ENCODE measurements around the gene NFIB. TPM values are rescaled to one million over a fixed set of nuclear protein-coding genes. Genes with fewer than 3 reads are reported as not detected.

NFIB gene
- total RNA-seq, 1 donor from 2014 or later, result 124 TPM

DNA sequence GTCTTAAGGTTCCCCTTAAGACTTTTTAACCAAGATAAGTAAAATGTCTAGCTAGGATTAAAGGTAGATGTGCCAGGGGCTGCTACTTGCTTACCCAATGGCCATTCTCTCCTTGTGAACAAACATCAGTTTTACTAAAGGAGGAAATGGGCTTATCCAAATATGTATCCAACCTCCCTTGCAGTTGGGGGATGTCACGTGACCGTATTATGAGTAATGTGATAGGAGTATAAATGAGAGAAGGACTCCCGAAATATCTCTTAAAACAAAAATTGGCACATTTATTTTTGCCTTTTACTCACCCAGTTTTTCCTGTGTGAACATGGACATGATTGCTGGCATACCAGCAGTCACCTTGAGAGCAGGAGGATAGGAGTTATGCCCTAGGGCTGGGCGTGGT lies 247.9 kb downstream of the NFIB start:
- no peak for DNase-seq

DNA sequence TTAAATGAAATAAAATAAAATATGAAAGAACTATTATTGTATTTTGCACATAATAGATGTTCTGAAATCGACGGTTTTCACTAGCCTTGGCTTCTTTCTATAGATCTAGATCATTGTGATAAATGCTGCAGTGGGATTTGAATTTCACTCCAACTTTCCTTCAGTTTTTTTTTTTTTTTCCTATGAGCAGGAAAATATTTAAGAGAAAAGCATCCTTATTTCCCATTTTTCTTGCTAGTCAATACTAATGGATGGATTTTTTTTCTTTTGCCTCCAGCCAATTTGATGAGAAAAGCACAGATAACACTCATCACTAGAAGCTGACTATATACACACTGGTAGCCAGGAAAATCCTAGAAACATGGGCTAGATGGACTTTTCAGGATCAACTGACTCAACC lies 249.0 kb downstream of the NFIB start:
- no peak for DNase-seq

DNA sequence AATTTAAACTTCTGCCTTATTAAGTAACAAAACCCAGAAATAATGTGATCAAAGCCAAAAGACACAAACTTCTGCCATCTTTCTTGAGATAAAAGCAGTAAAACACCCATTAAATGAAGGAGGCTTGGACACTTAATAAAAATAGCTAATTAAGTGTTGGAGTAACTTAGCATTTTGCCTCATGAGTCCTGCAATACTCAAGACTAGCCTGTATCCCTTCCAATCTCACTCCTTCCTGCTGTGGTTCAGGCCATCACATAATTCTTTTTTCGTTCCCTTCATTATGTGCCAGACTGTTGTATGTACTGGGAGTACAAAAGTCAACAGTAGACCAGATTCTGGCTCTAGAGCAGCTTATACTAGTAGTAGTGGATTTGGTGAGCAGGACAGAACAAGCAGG lies 250.2 kb downstream of the NFIB start:
- no peak for DNase-seq

DNA sequence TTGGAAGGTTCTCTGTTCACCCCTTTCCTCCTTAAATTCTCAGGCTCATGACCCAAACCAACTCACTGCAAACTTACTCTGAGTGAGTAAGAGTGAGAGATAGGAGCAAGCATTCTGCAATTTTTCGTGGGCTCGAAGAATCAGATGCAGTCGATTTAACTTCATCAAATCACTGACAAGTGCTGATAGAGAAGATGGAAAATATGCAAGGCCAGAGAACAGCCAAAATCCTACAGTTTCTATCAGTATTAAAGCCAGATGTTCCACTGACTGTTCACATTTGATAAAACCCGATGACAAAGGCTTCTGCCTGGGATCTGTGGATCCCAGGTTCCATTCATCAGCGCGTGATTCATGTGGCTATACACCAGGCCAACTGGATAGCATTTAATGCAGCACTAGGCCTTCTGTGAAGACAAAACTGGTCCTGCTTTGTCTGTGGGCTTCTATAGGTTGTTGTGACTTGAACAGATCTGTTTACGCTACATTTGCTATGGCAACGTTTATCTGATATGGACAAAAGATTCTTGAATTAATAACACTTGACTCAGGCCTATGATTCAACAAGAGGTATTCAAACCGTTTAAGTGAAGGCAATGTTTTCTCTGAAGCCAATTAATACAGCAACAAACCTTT lies 251.2 kb downstream of the NFIB start:
- peak; percentile 97 for DNase-seq

DNA sequence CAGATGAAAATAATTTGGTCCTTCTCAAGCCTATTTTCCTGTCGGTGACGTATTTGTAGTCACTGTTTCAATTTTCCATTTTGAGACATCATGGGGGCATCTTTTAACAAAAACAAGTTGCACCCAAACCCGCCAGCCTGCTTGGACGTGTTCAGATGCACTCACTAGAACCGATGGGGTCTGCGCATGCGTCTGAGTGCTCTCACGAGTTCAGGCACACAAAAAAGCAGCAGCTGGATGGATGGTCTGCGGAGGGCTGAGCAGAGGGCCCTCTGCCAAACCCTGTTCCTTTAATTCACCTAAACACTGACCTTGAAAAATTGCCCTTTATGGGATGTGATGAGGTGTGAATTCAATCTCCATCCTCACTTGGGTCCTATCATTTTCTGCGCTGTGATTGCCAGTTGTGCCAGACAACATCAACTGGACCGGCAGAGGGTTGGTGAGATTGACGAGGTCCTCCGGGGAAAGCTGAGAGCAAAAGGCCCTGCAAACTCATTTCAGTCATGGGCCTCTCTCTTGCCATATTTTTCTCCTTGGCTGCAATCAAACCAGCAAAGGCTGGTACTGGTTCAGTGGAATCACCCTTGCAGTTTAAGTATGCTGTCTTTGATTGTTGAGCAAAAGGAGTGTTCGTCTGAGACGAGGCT lies 251.9 kb downstream of the NFIB start:
- DNase-seq, result no peak

DNA sequence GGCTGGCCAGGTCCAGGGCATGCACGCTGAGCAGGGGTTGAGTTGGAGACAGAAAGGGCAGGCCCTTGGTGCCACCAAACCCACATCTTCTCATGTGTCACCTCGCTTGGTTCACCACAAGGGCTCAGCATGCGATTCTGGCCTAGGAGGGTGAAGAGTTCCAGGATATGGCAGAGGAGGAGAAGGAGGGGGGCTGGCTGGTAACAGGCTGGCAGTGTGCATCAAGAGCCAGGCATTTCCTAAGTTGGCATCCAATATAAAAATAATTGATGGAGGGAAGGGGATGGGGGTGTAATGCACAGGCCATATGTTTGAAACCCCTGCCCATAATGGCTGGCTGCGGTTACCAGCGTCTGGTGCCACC lies 255.6 kb downstream of the NFIB start:
- DNase-seq, result no peak

DNA sequence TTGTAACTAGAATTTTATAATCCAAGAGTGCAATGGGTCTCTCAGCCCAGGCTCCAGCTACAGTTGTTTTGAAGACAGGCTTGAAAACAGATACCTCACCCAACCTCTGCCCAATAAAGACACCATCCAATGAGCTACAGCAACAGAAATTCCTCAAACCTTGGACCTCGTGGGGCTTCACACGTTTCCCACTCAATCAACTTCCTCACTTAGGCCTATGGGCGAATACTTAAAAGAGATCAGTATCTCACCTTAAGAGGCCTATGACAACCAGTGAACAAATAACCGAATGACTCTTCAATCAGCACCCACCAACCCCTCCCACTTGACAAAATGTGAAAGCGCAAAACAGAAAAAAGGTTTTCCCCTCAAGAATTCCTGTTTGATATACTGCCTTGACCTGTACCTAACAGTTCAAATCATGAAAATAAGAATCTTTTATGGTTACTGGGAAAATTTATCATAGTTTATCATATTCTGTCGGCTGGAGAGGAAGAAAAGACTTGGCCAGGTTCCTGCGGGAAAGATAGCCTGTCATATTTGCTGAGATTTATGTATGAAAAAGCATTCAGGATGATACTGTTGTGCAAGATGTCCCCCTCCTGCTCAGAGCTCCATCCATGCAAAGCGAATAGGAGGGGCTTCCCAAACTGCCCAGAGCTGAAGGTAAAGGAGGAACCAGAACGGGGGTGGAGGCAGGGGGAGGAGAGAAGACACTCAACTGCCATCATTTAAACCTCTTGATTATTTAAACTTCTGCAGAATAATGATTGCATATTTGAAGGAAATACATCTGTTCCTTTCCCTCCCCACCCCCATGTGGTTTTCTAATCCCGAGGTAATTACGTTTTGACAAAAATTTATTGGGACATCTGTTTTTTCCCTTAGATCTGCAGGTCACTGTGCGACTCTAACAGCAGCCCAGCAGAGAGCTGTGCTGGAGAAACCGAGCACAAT lies 256.3 kb downstream of the NFIB start:
- DNase-seq, result peak; percentile 45

DNA sequence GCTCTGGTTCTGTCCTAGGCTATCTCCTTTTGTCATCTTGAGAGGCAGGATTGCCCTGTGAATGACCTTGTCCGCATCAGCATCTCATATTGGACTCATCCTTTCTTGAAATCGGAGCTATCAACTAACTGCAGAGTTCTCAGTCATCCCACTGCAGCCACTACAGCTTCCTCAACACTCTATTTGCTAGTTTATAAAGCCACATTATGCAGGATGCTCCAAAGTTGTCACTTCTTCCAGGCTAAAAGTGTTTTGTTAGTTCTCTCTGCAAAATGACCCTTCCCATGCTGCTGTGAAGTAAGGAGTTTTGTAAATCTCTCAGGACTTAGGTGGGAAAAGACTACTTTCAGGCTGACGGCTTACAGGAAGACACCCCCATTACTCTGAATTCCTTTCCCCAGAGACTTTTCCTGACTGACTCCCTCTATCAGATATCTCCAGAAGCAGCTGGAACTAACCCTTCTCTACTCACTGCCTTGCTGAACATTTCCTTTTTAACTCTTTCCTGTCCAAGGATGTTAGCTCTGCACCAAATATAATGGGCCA lies 257.6 kb downstream of the NFIB start:
- no peak for DNase-seq

DNA sequence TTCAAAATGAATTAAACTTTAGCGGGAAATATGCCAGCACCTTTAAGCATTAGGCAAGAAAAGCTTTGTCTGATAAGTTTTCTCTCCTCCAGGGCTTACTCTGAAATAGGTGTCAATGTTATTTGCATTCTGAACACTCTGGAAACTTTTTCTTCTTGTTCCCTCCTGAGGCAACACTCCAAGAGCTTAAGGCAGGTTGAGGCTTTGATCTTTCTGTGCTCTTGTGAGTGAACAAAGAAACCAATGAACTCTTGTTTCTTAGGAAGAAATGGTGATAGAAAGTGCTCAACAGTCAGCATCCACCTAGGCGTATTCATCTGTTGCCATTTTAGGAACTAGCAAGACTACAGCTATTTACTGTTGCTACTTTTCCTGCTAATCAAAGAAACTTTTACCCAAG lies 259.8 kb downstream of the NFIB start:
- DNase-seq, result no peak

DNA sequence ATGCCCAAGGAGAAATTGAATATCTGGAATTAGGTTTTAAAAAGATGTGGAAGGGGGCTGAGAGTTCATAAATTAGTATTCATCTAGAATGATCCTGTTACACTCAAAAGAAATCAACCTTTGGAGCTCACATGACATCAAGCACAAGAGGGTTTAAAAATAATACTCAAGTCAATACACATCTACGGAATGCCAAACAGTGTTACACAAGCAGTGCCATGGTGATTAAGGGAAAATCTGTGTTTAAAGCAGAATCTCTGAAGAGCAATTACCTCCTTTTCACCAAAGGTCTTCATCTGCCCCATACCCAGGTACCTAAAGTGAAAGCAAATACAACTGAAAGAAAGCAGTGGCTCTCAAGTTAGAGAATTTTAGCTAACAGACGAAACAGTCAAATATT lies 261.6 kb downstream of the NFIB start:
- no peak for DNase-seq

DNA sequence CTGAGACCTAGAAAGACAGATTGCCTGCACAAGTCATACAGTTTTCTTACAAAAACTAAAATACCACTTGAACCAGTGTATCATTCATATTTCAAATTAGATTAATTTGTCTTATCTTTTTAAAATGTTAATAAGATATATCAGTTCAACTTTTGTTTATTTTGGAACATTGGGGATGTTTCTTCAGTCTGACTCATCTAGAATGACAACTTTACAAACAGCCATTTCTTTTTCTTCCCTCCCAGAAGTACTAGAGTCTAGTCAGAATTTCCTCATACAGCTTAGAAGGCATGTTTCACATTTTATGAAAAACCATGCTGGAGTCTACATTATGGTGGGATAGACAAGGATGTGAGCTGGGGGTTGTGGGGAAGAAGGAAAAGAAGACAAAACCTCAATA lies 262.5 kb downstream of the NFIB start:
- no peak for DNase-seq

DNA sequence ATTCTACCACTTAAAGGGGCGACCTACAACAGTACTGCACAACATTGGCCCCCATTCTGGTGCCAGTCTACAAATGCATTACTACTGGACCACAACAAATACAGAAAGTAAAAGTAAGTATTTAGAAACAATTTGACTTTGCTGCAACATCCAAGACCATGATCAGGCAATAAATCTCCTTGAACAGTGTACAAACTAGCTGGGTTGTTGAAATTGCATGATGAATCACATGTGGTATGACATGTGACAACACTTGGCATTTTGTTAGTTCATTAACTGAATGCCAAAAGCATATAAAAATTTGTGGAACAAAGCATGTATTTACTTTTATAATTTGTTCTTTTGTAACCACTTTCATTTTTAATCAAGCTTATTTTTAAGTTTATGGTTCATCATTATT lies 270.5 kb downstream of the NFIB start:
- peak; percentile 30 for DNase-seq

DNA sequence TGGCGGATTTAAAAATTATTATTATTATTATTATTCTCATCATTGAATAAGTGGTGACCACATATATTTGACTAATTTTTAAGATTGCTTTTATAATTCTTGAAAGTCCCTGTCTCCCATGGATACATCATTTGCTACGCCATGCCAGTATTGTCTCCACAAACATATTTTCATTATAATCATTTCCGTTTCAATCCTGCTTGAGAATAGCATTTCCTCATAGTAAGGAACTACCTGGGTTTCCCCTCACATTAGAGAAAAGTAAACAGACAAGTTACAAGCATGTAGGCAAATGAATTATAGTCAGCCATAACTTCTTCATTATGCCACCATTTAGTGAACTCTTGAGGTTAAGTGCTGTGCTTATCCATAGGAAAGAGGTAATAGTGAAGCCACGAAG lies 276.6 kb downstream of the NFIB start:
- DNase-seq, result no peak

DNA sequence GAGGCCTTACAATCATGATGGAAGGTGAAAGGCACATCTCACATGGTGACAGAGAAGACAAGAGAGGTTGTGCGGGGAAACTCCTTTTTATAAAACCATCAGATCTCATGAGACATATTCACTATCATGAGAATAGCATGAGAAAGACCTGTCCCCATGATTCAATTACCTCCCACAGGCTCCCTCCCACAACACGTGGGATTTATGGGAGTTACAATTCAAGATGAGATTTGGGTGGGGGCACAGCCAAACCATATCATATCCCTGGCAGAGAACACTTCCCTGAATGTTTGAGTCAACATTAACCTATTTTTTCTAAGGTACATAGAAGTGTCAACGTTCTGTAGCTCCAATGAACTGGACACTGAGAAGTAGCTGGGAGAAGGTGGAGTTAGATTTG lies 280.9 kb downstream of the NFIB start:
- no peak for DNase-seq

All from skin of body (tissue), 2 donors.